Suprapubic skin (tissue), 4 donors: ENCODE data around the gene CD274. TPM values are rescaled to one million over a fixed set of nuclear protein-coding genes. Genes with fewer than 3 reads are reported as not detected.
"Not testable (repeated sequence)": the region's sequence is repeated elsewhere in the genome, so short reads cannot be mapped to it uniquely, and the experiment has no call there.

Experiments used
- DNase-seq, 2 donors: peaks; one replicate each; pipeline ENCODE4 v3.0.0-alpha.2; 2019; ENCODE audit warnings: low spot score in 2 of 2
- H3K27ac ChIP-seq: fragments of 200-600 bp; sonication (generic); one replicate; pipeline ENCODE4 v1.5.1; 2019
- H3K27me3 ChIP-seq: fragments of 200-600 bp; sonication (generic); one replicate; pipeline ENCODE4 v1.5.1; 2019
- H3K36me3 ChIP-seq: fragments of 200-600 bp; sonication (generic); one replicate; pipeline ENCODE4 v1.5.1; 2019
- H3K4me1 ChIP-seq: fragments of 200-600 bp; sonication (generic); one replicate; pipeline ENCODE4 v1.5.1; 2019
- H3K4me3 ChIP-seq: fragments of 200-600 bp; sonication (generic); one replicate; pipeline ENCODE4 v1.5.1; 2019; ENCODE audit warnings: mild to moderate bottlenecking
- H3K9me3 ChIP-seq: fragments of 200-600 bp; sonication (generic); one replicate; pipeline ENCODE4 v1.5.1; 2019
- EP300 ChIP-seq: sonication (generic); formaldehyde crosslinking; IDR thresholded peaks from one replicate; pipeline ENCODE4 v1.6.1; 2017; ENCODE audit warnings: antibody characterized with exemption
- POLR2A ChIP-seq, 2 donors: fragments of 450-650 bp; IDR thresholded peaks; one replicate each; pipeline ENCODE4 v1.6.1; 2017; ENCODE audit warnings: antibody characterized with exemption in 2 of 2, mild to moderate bottlenecking in 2 of 2, moderate library complexity in 2 of 2
- POLR2AphosphoS5 ChIP-seq, 3 donors: sonication (generic); formaldehyde crosslinking; IDR thresholded peaks; one replicate each; pipeline ENCODE4 v1.6.1; 2017; ENCODE audit warnings: antibody characterized with exemption in 3 of 3
- WGBS: methylation state at CpG from one replicate; pipeline ENCODE4 v1.1.5; 2018; 5-methylcytosine and 5-hydroxymethylcytosine counted together
- total RNA-seq, 4 donors: library from RNA; depleted of rRNA; stranded (reverse); fragments of >200 nt; gene quantifications; one replicate each; pipeline ENCODE4 v1.1.0, GENCODE V29; 2016
- TF ChIP-seq, protein P1 (sequence below), 2 donors: fragments of 200-600 bp in 1 of 2; fragments of 450-650 bp in 1 of 2; sonication (generic) in 1 of 2; IDR thresholded peaks; one replicate each; pipeline ENCODE4 v1.5.1; 2016 to 2019; ENCODE audit warnings: antibody characterized with exemption in 2 of 2, mild to moderate bottlenecking in 1 of 2, moderate library complexity in 1 of 2

Gene CD274
- total RNA-seq, 4 donors from 2014 or later = 0.15 to 1.6 (median 0.64) TPM; not detected in 1

DNA sequence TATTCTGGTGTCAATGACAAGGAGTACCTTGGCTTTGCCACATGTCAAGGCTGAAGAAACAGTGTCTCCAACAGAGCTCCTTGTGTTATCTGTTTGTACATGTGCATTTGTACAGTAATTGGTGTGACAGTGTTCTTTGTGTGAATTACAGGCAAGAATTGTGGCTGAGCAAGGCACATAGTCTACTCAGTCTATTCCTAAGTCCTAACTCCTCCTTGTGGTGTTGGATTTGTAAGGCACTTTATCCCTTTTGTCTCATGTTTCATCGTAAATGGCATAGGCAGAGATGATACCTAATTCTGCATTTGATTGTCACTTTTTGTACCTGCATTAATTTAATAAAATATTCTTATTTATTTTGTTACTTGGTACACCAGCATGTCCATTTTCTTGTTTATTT, 19.8 kb downstream of the CD274 start:
- Histone ChIP-seq H3K36me3 (no peaks in the 10 kb centered on the region), H3K27me3 (no peaks in the 10 kb centered on the region), H3K27ac (no peak overlapping the region), H3K9me3 (no peaks in the 10 kb centered on the region), H3K4me1 (no peaks in the 10 kb centered on the region), H3K4me3 (no peak overlapping the region)
- DNase-seq = no peak
- TF ChIP-seq, protein P1, sequence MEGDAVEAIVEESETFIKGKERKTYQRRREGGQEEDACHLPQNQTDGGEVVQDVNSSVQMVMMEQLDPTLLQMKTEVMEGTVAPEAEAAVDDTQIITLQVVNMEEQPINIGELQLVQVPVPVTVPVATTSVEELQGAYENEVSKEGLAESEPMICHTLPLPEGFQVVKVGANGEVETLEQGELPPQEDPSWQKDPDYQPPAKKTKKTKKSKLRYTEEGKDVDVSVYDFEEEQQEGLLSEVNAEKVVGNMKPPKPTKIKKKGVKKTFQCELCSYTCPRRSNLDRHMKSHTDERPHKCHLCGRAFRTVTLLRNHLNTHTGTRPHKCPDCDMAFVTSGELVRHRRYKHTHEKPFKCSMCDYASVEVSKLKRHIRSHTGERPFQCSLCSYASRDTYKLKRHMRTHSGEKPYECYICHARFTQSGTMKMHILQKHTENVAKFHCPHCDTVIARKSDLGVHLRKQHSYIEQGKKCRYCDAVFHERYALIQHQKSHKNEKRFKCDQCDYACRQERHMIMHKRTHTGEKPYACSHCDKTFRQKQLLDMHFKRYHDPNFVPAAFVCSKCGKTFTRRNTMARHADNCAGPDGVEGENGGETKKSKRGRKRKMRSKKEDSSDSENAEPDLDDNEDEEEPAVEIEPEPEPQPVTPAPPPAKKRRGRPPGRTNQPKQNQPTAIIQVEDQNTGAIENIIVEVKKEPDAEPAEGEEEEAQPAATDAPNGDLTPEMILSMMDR (IDR thresholded peaks at IDR 0.05) = no peak
- TF ChIP-seq POLR2AphosphoS5 (IDR thresholded peaks at IDR 0.05) (no peak), EP300 (no peak), POLR2A (IDR thresholded peaks at IDR 0.05) (no peak)
- 82% methylated on average over 1 of the region's 1 CpG for WGBS

DNA sequence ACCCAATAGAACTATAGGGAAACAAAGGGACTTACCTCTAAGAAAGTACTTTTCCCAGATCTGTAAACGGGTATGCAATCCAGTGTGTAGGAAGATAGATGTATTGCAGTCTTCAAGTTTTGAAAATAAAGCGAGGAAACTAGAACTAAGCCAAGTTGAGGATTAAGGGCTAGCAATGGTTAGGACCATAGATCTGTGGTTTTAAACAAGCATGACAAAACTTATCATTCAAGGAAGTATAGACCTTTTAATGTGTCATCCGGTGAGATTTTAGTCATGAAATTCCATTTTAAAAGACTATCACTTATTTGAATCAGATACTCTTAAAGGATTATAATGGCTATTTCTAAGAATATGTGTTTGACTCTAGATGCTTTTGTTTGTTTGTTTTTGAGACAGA, 20.5 kb downstream of the CD274 start:
- Histone ChIP-seq H3K9me3 (no peaks in the 10 kb centered on the region), H3K36me3 (no peaks in the 10 kb centered on the region), H3K27me3 (no peaks in the 10 kb centered on the region), H3K4me3 (no peak overlapping the region), H3K4me1 (no peaks in the 10 kb centered on the region), H3K27ac (no peak overlapping the region)
- no peak for TF ChIP-seq POLR2A (IDR thresholded peaks at IDR 0.05)
- no peak for TF ChIP-seq POLR2AphosphoS5 (IDR thresholded peaks at IDR 0.05)
- TF ChIP-seq, protein P1 (IDR thresholded peaks at IDR 0.05) = no peak
- TF ChIP-seq EP300 = no peak
- WGBS = 89% methylated on average over 3 of the region's 3 CpGs
- DNase-seq = no peak

DNA sequence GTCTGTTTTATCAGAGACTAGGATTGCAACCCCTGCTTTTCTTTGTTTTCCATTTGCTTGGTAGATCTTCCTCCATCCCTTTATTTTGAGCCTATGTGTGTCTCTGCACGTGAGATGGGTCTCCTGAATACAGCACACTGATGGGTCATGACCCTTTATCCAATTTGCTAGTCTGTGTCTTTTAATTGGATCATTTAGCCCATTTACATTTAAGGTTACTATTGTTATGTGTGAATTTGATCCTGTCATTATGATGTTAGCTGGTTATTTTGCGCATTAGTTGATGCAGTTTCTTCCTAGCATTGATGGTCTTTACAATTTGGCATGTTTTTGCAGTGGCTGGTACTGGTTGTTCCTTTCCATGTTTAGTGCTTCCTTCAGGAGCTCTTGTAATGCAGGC, 25.3 kb downstream of the CD274 start:
- not testable (repeated sequence) for DNase-seq, H3K27me3 ChIP-seq, H3K4me3 ChIP-seq, H3K9me3 ChIP-seq, H3K27ac ChIP-seq, H3K4me1 ChIP-seq, H3K36me3 ChIP-seq
- 93% methylated on average over 2 of the region's 2 CpGs for WGBS

DNA sequence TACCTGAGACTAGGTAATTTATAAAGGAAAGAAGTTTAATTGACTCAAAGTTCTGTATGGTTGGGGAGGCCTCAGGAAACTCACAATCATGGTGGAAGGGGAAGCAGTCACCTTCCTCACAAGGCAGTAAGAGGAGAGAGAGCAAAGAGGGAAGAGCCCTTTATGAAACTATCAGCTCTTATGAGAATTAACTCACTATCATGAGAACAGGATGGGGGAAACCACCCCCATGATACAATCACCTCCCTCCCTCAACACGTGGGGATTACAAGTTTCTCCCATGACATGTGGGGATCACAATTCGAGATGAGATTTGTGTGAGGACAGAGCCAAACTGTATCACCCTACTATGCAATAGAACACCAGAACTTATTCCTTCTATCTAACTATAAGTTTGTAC, 27.9 kb downstream of the CD274 start:
- H3K4me3 ChIP-seq = no peak overlapping the region
- WGBS = 75% methylated on average over 2 of the region's 2 CpGs
- TF ChIP-seq, protein P1 (IDR thresholded peaks at IDR 0.05) = no peak
- TF ChIP-seq POLR2A (IDR thresholded peaks at IDR 0.05) (no peak), EP300 (no peak), POLR2AphosphoS5 (IDR thresholded peaks at IDR 0.05) (no peak)
- DNase-seq = no peak
- H3K9me3 ChIP-seq = no peaks in the 10 kb centered on the region
- no peak overlapping the region for H3K27ac ChIP-seq
- H3K27me3 ChIP-seq = no peaks in the 10 kb centered on the region
- no peaks in the 10 kb centered on the region for H3K36me3 ChIP-seq
- H3K4me1 ChIP-seq = no peaks in the 10 kb centered on the region

DNA sequence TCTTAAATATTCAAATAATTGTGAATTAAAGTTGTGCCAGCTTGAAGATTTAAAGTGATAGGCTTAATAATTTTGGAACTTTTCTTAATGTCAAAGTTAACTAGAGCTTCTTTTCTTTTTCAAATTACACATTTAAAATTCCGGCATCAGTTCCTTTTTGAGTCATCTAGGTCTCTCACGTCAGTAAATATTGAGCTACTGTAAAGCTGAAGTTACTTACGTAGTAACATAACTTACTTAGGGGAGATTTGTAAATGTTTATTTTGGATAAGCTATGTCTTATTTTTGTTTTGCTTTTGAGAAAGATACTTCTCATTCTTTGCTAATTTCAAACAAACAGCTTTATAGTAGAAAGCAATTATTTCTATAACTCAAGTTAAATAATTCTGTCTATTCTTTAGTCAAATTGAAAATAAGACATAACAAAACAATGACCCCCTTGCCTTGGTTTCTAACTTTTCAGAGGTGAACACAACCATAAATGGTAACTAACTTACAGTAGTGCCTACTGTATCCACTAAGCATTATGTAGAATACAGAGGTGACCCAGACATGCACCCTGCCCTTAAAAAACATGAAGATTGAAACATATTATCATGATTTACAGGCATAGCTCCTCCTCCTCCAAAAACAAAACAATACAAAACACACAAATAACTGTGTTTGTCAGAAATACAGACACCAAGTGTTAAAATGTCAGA, 29.8 kb downstream of the CD274 start:
- Histone ChIP-seq H3K9me3 (no peaks in the 10 kb centered on the region), H3K27ac (no peak overlapping the region), H3K4me3 (no peak overlapping the region), H3K36me3 (no peaks in the 10 kb centered on the region), H3K4me1 (no peaks in the 10 kb centered on the region), H3K27me3 (no peaks in the 10 kb centered on the region)
- no peak for TF ChIP-seq POLR2AphosphoS5 (IDR thresholded peaks at IDR 0.05)
- TF ChIP-seq, protein P1 (IDR thresholded peaks at IDR 0.05) = no peak
- no peak for TF ChIP-seq EP300
- no peak for TF ChIP-seq POLR2A (IDR thresholded peaks at IDR 0.05)
- DNase-seq = no peak
- WGBS = 86% methylated on average over 3 of the region's 3 CpGs

DNA sequence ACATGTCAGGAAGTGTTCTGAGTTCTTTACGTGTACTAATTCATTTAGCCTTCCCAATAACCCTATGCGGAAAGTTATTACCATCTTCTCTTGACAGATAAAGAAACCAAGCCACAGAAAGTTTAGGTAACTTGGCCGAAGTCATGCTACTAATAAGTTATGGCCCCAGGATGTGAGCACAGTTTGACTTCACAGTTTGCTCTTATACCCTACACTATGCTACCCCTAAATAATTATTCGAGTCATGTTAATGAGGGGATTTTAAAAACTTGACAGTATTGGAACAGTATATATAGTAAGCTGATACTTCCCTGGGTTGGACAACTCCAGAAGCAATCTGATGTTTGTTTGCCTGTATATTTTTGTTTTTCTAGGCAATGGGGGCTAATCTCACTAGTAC, 30.6 kb downstream of the CD274 start:
- no peaks in the 10 kb centered on the region for H3K27me3 ChIP-seq
- H3K4me1 ChIP-seq = no peaks in the 10 kb centered on the region
- H3K4me3 ChIP-seq = no peak overlapping the region
- TF ChIP-seq, protein P1 (IDR thresholded peaks at IDR 0.05) = no peak
- no peak for TF ChIP-seq POLR2A (IDR thresholded peaks at IDR 0.05)
- no peak for TF ChIP-seq POLR2AphosphoS5 (IDR thresholded peaks at IDR 0.05)
- no peak for TF ChIP-seq EP300
- WGBS = 88% methylated on average over 4 of the region's 4 CpGs
- H3K36me3 ChIP-seq = no peaks in the 10 kb centered on the region
- no peak overlapping the region for H3K27ac ChIP-seq
- no peak for DNase-seq
- no peaks in the 10 kb centered on the region for H3K9me3 ChIP-seq
